A673 (cell line): ENCODE measurements around the gene CYSTM1.

ENCODE experiments used
- CTCF ChIP-seq: fragments of 300-800, 200-600 bp; sonication (generic); conservative IDR thresholded peaks from 2 replicates; pipeline ENCODE4 v1.5.1; 2017; ENCODE audit warnings: low read depth, mild to moderate bottlenecking, antibody characterized with exemption, low read length, moderate library complexity, mixed read lengths
- EZH2 ChIP-seq: fragments of 200-600 bp; sonication (generic); IDR thresholded peaks from 2 replicates; pipeline ENCODE4 v1.6.1; 2017; ENCODE audit warnings: borderline replicate concordance, low read depth, mild to moderate bottlenecking, mixed read lengths, antibody characterized with exemption, low read length; ENCODE audit not compliant: poor library complexity, severe bottlenecking

- no peak for TF ChIP-seq CTCF
- no peak for TF ChIP-seq EZH2
Observed at GRCh38 chr5:140145256-140145655, 29.7 kb upstream of the CYSTM1 start.
